Prostate gland (tissue), 2 donors: ENCODE results near the gene TGFBR3. TPM values are rescaled to one million over a fixed set of nuclear protein-coding genes. Genes with fewer than 3 reads are reported as not detected.

Source experiments
- DNase-seq: peaks from one replicate; pipeline ENCODE4 v3.0.0-alpha.2; 2019; ENCODE audit warnings: low spot score
- H3K27ac ChIP-seq, 2 donors: fragments of 200-600 bp; sonication (generic); 2 replicates each; pipeline ENCODE4 v1.5.1; 2017 to 2019
- H3K27me3 ChIP-seq: fragments of 200-600 bp; sonication (generic); replicated peaks from 2 replicates; pipeline ENCODE4 v1.5.1; 2019; ENCODE audit not compliant: insufficient read depth
- H3K36me3 ChIP-seq, 2 donors: fragments of 200-600 bp; sonication (generic); 1 replicate in 1 of 2; 2 replicates in 1 of 2; pipeline versions ENCODE4 v1.5.1 to v1.8.1; 2017 to 2019
- H3K4me1 ChIP-seq: fragments of 200-600 bp; sonication (generic); replicated peaks from 2 replicates; pipeline ENCODE4 v1.5.1; 2019
- H3K4me3 ChIP-seq, 2 donors: fragments of 200-600 bp; sonication (generic); 2 replicates each; pipeline ENCODE4 v1.5.1; 2017 to 2019
- H3K9me3 ChIP-seq: fragments of 200-600 bp; sonication (generic); 2 replicates; pipeline ENCODE4 v1.5.1; 2017
- CTCF ChIP-seq, 4 experiments: fragments of 200-600 bp in 2 of 4; fragments of 450-650 bp in 2 of 4; sonication (generic) in 2 of 4; IDR thresholded peaks; 1 replicate in 3 of 4; 2 replicates in 1 of 4; pipeline ENCODE4 v1.5.1; 2016 to 2019; ENCODE audit warnings: antibody characterized with exemption in 4 of 4, mild to moderate bottlenecking in 2 of 4, moderate library complexity in 2 of 4
- POLR2A ChIP-seq: fragments of 450-650 bp; IDR thresholded peaks from one replicate; pipeline ENCODE4 v1.6.1; 2016; ENCODE audit warnings: antibody characterized with exemption, mild to moderate bottlenecking
- POLR2AphosphoS5 ChIP-seq: sonication (generic); formaldehyde crosslinking; IDR thresholded peaks from one replicate; pipeline ENCODE4 v1.6.1; 2017; ENCODE audit warnings: antibody characterized with exemption
- WGBS: methylation state at CpG from one replicate; pipeline ENCODE4 v1.1.5; 2018; 5-methylcytosine and 5-hydroxymethylcytosine counted together
- intact Hi-C: fragments of 100-400 bp; cut with DNase I; formaldehyde crosslinking; loops from one replicate; pipeline ENCODE4 v1.14.2; 2022
- total RNA-seq, 2 donors: library from RNA; depleted of rRNA; stranded (reverse); fragments of >200 nt; gene quantifications; one replicate each; pipeline ENCODE4 v1.1.0, GENCODE V29; 2016

TGFBR3 gene
- total RNA-seq, 2 donors from 2014 or later = 26.4 to 51.7 TPM

DNA sequence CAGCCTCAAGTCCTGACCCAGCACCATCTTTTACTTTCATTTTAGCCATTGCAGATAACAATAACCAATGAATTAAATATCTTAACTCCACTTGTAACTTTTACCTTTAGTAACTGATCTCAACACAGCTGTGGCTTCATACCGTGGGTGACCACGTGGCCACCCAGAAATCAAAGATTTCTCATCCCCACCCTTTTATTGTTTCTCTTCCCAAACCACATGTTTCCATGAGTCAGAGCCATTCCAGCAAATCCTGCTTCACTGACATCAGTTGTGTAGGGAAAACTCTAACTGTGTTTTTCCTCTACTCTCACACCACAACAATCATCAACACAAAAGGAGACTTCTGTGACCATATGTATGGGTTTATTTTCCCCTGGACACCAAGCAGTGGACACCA, 38.2 kb upstream of the TGFBR3 start:
- no peak for DNase-seq
- no peaks in the 10 kb centered on the region for H3K36me3 ChIP-seq
- H3K9me3 ChIP-seq = no peaks in the 10 kb centered on the region
- H3K4me3 ChIP-seq = no peak overlapping the region
- H3K27ac ChIP-seq = no peak overlapping the region
- no peaks in the 10 kb centered on the region for H3K4me1 ChIP-seq
- no peaks in the 10 kb centered on the region for H3K27me3 ChIP-seq
- WGBS = 73% methylated on average over 2 of the region's 2 CpGs
- intact Hi-C loops = loop anchor here (10.0 kb wide), 1 partner anchor 371 kb away; the partner anchor contains the start of genes GLMN and RPAP2
- no peak for TF ChIP-seq POLR2AphosphoS5
- TF ChIP-seq POLR2A = no peak
- no peak for TF ChIP-seq CTCF (IDR thresholded peaks at IDR 0.05)

DNA sequence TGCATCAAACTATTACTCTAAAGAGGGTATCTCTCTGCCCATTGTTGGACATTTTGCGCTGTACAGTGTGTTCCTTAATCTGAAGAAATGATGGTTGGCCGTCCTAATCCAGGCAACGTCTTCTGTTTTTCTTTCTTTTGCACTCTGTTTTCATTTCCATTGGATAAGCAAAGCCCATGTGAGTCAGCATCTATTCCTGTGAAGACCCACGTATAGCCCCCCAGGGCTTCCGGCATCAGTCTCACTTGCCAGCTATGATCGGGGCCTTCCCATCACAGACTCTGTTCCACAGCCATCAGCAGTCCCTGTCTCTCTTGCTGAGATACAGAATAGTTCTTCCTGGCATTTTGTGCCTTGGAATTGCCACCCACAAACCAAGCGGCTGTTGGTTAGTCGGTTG, 34.0 kb upstream of the TGFBR3 start:
- H3K36me3 ChIP-seq = no peaks in the 10 kb centered on the region
- 86% methylated on average over 8 of the region's 8 CpGs for WGBS
- no peak overlapping the region for H3K27ac ChIP-seq
- intact Hi-C loops = loop anchor here (10.0 kb wide), 1 partner anchor 375 kb away; the partner anchor contains the start of genes GLMN and RPAP2
- no peaks in the 10 kb centered on the region for H3K9me3 ChIP-seq
- no peak overlapping the region for H3K4me3 ChIP-seq
- H3K4me1 ChIP-seq = no peaks in the 10 kb centered on the region
- DNase-seq = no peak
- TF ChIP-seq CTCF (IDR thresholded peaks at IDR 0.05) = no peak
- no peak for TF ChIP-seq POLR2A
- TF ChIP-seq POLR2AphosphoS5 = no peak
- no peaks in the 10 kb centered on the region for H3K27me3 ChIP-seq

DNA sequence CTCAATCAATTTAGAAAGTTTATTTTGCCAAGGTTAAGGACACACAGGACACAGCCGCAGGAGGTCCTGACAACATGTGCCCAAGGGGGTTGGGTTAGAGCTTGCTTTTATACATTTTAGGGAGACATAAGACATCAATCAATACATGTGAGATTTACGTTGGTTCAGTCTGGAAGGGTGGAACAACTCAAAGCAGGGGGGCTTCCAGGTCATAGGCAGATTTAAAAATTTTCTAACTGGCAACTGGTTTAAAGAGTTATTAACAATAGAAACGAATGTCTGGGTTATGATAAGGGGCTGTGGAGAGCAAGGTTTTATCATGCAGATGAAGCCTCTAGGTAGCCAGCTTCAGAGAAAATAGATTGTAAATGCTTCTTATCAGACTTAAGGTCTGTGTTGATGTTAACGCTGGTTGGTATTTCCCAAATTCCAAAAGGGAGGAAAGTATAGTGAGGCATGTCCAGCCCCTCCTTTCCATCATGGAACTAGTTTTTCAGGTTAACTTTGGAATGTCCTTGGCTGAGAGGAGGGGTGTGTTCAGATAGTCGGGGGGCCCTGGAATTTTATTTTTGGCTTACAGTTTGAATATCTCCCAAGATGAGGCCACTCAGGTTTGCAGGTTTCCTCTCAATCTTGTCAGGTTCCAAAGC, 31.0 kb upstream of the TGFBR3 start:
- TF ChIP-seq POLR2A (no peak), CTCF (IDR thresholded peaks at IDR 0.05) (no peak), POLR2AphosphoS5 (no peak)
- 57% methylated on average over 5 of the region's 5 CpGs for WGBS
- Histone ChIP-seq H3K4me1 (no peaks in the 10 kb centered on the region), H3K4me3 (no peak overlapping the region), H3K36me3 (no peaks in the 10 kb centered on the region), H3K9me3 (no peaks in the 10 kb centered on the region), H3K27me3 (no peaks in the 10 kb centered on the region), H3K27ac (no peak overlapping the region)
- intact Hi-C loops = no loop called here
- DNase-seq = no peak

GRCh38 chr1:91916046-91916445, 30.1 kb upstream of the TGFBR3 start:
- H3K4me3 ChIP-seq = no peak overlapping the region
- TF ChIP-seq POLR2A (no peak), CTCF (IDR thresholded peaks at IDR 0.05) (no peak)
- no peaks in the 10 kb centered on the region for H3K9me3 ChIP-seq
- no peaks in the 10 kb centered on the region for H3K4me1 ChIP-seq
- WGBS = 86% methylated on average over 4 of the region's 4 CpGs
- no peaks in the 10 kb centered on the region for H3K27me3 ChIP-seq
- no peak for DNase-seq
- no peaks in the 10 kb centered on the region for H3K36me3 ChIP-seq
- H3K27ac ChIP-seq = no peak overlapping the region
- intact Hi-C loops = no loop called here

DNA sequence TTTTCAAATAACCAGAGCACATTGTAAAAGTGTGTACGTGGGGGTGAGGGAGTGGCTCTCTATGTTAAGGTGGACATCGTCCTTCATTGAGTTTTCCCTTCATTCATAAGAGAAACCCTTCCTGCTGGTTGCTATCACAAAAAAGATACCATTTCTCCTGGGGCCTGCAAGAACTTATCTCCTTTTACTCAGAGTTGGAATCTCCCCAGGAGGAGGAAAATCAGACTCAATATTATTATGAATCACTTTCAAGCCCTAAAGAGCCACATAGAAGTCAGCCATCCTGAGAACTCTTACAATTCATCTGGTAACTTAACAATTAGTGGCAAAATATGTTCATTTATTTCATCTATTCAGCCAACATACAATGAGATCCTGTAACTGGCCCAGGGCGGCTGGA, 27.1 kb upstream of the TGFBR3 start:
- H3K27ac ChIP-seq = no peak overlapping the region
- H3K4me1 ChIP-seq = no peaks in the 10 kb centered on the region
- no peaks in the 10 kb centered on the region for H3K36me3 ChIP-seq
- no peak for DNase-seq
- H3K4me3 ChIP-seq = no peak overlapping the region
- 59% methylated on average over 3 of the region's 3 CpGs for WGBS
- intact Hi-C loops = no loop called here
- no peak for TF ChIP-seq CTCF (IDR thresholded peaks at IDR 0.05)
- TF ChIP-seq POLR2AphosphoS5 = no peak
- TF ChIP-seq POLR2A = no peak
- H3K27me3 ChIP-seq = no peaks in the 10 kb centered on the region
- H3K9me3 ChIP-seq = no peaks in the 10 kb centered on the region
